OCI-LY1 (cell line): Measurements from ENCODE around the gene FRMD4A.

Experiments used
- H2AFZ ChIP-seq: fragments of 200-600 bp; sonication (generic), shearing (Covaris generic); 2 replicates; pipeline ENCODE4 v1.6.0; 2014; ENCODE audit warnings: antibody characterized with exemption, mild to moderate bottlenecking, low read length
- H3F3A ChIP-seq: fragments of 200-600 bp; sonication (generic), shearing (Covaris generic); 2 replicates; pipeline ENCODE4 v1.6.0; 2014; ENCODE audit warnings: mild to moderate bottlenecking, antibody characterized with exemption, low read length, moderate library complexity; ENCODE audit not compliant: insufficient read depth
- H3K27ac ChIP-seq: fragments of 200-600 bp; sonication (generic); 2 replicates; pipeline ENCODE4 v1.5.1; 2014; ENCODE audit warnings: low read length, mixed run types, mild to moderate bottlenecking, low read depth; ENCODE audit not compliant: poor library complexity, severe bottlenecking
- H3K27me3 ChIP-seq: fragments of 200-600 bp; sonication (generic); 2 replicates; pipeline ENCODE4 v1.6.0; 2014; ENCODE audit warnings: antibody characterized with exemption, mild to moderate bottlenecking, low read length, moderate library complexity; ENCODE audit not compliant: insufficient read depth
- H3K36me3 ChIP-seq: fragments of 200-600 bp; sonication (generic); 2 replicates; pipeline ENCODE4 v1.6.1; 2014; ENCODE audit warnings: mild to moderate bottlenecking, antibody characterized with exemption, low read length, moderate library complexity, mixed read lengths; ENCODE audit not compliant: insufficient read depth
- H3K4me1 ChIP-seq: fragments of 200-600 bp; sonication (generic); 2 replicates; pipeline ENCODE4 v1.5.1; 2014; ENCODE audit warnings: mild to moderate bottlenecking, low read length, moderate library complexity; ENCODE audit not compliant: insufficient read depth, severe bottlenecking
- H3K4me2 ChIP-seq: fragments of 200-600 bp; sonication (generic), shearing (Covaris generic); 2 replicates; pipeline ENCODE4 v1.6.1; 2014; ENCODE audit warnings: low read length
- H3K4me3 ChIP-seq: fragments of 200-600 bp; sonication (generic); 2 replicates; pipeline ENCODE4 v1.5.1; 2014; ENCODE audit warnings: low read length, low read depth, mild to moderate bottlenecking, mixed read lengths; ENCODE audit not compliant: poor library complexity, severe bottlenecking
- H3K79me2 ChIP-seq: fragments of 200-600 bp; shearing (Covaris generic); 2 replicates; pipeline ENCODE4 v1.6.1; 2016; ENCODE audit warnings: mixed run types, low read length, mixed read lengths; ENCODE audit not compliant: insufficient read depth
- H3K9ac ChIP-seq: fragments of 200-600 bp; sonication (generic), shearing (Covaris generic); 2 replicates; pipeline ENCODE4 v1.6.1; 2014; ENCODE audit warnings: mild to moderate bottlenecking, low read length, mixed read lengths
- H3K9me2 ChIP-seq: fragments of 200-600 bp; sonication (generic), shearing (Covaris generic); 2 replicates; pipeline ENCODE4 v1.6.1; 2014; ENCODE audit warnings: low read depth, mild to moderate bottlenecking, low read length, mixed read lengths
- H3K9me3 ChIP-seq: fragments of 200-600 bp; shearing (Covaris generic); 2 replicates; pipeline ENCODE4 v1.6.1; 2014; ENCODE audit warnings: low read length, mixed read lengths
- H4K20me1 ChIP-seq: fragments of 200-600 bp; sonication (generic), shearing (Covaris generic); 2 replicates; pipeline ENCODE4 v1.6.0; 2016; ENCODE audit warnings: mild to moderate bottlenecking, low read length; ENCODE audit not compliant: insufficient read depth
- CTCF ChIP-seq: fragments of 200-600 bp; sonication (generic), shearing (Covaris generic); IDR thresholded peaks from 2 replicates; pipeline ENCODE4 v1.5.1; 2017; ENCODE audit warnings: mild to moderate bottlenecking, antibody characterized with exemption, low read length, moderate library complexity, mixed read lengths
- EZH2 ChIP-seq: fragments of 200-600 bp; sonication (generic), shearing (Covaris generic); IDR thresholded peaks from 2 replicates; pipeline ENCODE4 v1.8.0; 2017; ENCODE audit warnings: borderline replicate concordance, mixed run types, mild to moderate bottlenecking, antibody characterized with exemption, low read length, moderate library complexity, mixed read lengths

The FRMD4A gene

DNA sequence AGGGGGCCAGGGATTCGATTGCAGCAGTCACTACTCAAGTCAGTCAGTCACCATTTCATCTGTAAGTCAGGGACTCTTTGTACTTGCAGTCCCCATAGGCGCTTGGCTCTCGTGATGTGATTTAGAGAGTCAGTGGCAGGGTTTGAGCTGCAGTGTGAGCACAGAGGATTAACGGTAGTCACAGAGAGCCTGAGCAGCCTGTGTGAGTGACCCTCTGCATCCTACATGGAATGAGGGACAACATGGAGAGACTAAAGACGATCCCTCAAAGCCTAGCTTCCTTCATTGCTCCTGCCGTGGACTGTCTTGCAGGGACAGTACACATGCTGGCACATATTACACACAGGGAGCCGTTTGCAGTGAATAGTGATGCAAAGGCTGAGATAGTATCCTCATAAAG, 687.7 kb downstream of the FRMD4A start:
- H3K4me2 ChIP-seq = no peak overlapping the region
- no peaks in the 10 kb centered on the region for H3K9me2 ChIP-seq
- no peaks in the 10 kb centered on the region for H3F3A ChIP-seq
- H3K9ac ChIP-seq = no peak overlapping the region
- no peak overlapping the region for H3K4me3 ChIP-seq
- TF ChIP-seq EZH2 (no peak), CTCF (no peak)
- no peaks in the 10 kb centered on the region for H4K20me1 ChIP-seq
- no peak overlapping the region for H2AFZ ChIP-seq
- H3K36me3 ChIP-seq = peaks cover 7% of the 10 kb centered on the region
- no peaks in the 10 kb centered on the region for H3K79me2 ChIP-seq
- no peaks in the 10 kb centered on the region for H3K4me1 ChIP-seq
- H3K27ac ChIP-seq = no peak overlapping the region
- no peaks in the 10 kb centered on the region for H3K27me3 ChIP-seq
- H3K9me3 ChIP-seq = peaks cover 3% of the 10 kb centered on the region; the same call in 1 of the 2 replicates

DNA sequence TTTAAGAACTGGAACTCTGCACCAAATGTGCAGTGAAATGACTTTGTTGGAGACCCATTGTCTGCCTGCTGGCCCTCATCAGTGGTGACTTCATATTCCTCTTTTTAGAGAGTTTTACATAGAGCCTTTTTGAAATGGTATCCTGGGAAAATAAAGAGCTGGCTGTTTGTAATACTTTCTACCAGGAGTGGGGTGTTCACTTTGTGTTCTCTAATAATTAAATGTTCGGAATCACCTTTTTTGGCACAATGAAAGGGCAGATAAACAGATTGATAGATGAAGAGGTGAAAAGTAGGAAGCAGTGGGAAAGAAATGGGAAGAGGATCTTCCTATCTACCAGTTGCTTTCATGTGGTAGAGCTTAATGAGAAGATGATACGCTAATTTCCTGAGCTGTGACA, 688.4 kb downstream of the FRMD4A start:
- Histone ChIP-seq H3K79me2 (no peaks in the 10 kb centered on the region), H3K4me1 (no peaks in the 10 kb centered on the region), H3K9ac (no peak overlapping the region), H3K9me2 (no peaks in the 10 kb centered on the region), H3K27me3 (no peaks in the 10 kb centered on the region), H2AFZ (no peak overlapping the region), H3K36me3 (peaks cover 7% of the 10 kb centered on the region), H3K4me2 (no peak overlapping the region), H3K9me3 (peaks cover 3% of the 10 kb centered on the region; the same call in 1 of the 2 replicates), H3F3A (no peaks in the 10 kb centered on the region), H4K20me1 (no peaks in the 10 kb centered on the region), H3K27ac (no peak overlapping the region), H3K4me3 (no peak overlapping the region)
- no peak for TF ChIP-seq CTCF
- TF ChIP-seq EZH2 = no peak

- no peaks in the 10 kb centered on the region for H3K9me2 ChIP-seq
- no peak overlapping the region for H3K27ac ChIP-seq
- no peak overlapping the region for H3K4me2 ChIP-seq
- H3K9me3 ChIP-seq = peaks cover 3% of the 10 kb centered on the region; the same call in 1 of the 2 replicates
- no peaks in the 10 kb centered on the region for H4K20me1 ChIP-seq
- peaks cover 7% of the 10 kb centered on the region; the same call in 1 of the 2 replicates for H3K36me3 ChIP-seq
- H3K79me2 ChIP-seq = no peaks in the 10 kb centered on the region
- no peak for TF ChIP-seq EZH2
- TF ChIP-seq CTCF = no peak
- H2AFZ ChIP-seq = no peak overlapping the region
- H3K4me3 ChIP-seq = no peak overlapping the region
- H3K9ac ChIP-seq = no peak overlapping the region
- no peaks in the 10 kb centered on the region for H3F3A ChIP-seq
- H3K4me1 ChIP-seq = no peaks in the 10 kb centered on the region
- no peaks in the 10 kb centered on the region for H3K27me3 ChIP-seq
These were observed 692.8 kb downstream of the FRMD4A start for GRCh38 chr10:13637894-13638293.
